ENCODE data around the gene MEGF11.

MEGF11 gene

DNA sequence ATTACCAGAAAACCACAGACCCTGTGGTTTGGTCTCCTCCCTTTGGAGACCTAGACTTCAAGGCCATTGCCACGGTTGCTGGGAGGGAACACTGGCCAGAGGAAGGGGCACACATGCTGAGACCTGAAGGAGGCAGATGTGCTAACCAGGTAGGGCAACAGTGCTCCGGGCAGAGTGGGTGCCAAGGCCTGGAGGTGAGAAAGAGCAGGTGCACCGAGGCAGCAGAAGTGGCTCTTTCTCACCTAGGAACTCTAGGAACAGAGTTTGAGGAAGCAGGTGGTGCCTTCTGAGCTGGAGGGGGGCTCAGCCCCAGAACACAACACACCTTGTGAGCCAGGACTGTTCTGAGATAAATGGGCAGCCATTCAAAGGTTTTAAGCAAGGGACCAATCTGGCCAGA lies 106.1 kb downstream of the MEGF11 start:
- DNase-seq (ENCODE audit: low read depth in 2 of 2, low spot score in 1 of 2), result no peak

DNA sequence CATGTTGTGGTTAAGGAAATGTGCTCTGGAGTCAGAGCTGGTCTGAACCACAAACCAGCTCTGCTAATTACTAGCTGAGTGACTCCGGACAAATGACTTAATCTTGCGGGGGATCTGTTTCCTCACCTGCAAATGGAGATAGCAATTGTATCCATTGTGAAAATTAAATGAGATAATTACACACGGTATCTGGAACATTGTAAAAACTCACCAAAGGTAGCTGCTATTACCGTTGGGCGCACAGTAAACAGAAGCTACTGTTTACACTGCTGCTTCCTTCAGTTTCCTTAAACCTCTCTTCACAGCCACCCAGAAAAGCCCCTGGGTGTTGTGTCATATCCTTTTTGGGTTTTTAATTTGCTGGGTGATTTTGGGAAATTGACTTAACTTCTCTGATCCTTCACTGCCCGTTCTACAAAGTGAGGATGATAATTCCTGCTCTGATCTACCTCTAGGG lies 107.8 kb downstream of the MEGF11 start:
- DNase-seq (ENCODE audit: low read depth in 2 of 2, low spot score in 1 of 2), result no peak

DNA sequence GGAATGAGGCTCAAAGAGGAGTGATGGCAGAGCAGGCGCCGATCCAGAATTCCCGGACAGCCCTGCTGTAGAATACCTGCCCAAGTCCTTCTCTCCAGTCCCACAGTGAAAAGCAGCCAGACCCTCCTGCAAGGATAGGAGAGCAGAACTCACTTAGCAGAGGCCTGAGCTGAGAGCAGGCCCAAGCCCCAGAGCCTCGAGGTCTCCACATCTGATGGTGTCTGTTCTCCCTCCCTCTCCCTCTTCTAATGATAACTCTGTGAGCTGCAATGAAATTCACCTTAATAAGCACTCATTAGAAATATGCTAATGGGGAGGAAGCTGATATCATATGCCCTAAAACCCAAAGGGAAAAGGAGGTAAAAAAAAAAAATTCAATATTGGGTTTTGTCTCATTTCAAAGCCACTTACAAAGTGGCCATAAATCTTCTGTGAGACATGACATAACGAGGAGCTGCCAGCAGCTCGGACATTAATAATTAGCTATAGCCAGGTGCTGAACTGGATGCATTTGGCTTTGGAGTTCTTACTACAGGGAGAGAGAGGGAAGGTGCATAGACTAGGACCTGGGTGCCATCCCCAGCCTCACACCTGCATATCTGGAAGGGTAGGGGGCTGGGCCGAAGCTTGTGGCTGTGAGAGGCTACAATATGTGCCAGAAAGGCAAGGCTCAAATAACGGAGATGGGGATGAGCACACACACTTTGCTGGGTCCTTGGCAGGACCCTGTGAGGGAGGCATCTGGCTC lies 108.4 kb downstream of the MEGF11 start:
- DNase-seq (ENCODE audit: low read depth in 2 of 2, low spot score in 1 of 2), result no peak

- DNase-seq (ENCODE audit: low read depth in 2 of 2, low spot score in 1 of 2), result no peak
Observed at GRCh38 chr15:66142285-66142684, 111.3 kb downstream of the MEGF11 start.

DNA sequence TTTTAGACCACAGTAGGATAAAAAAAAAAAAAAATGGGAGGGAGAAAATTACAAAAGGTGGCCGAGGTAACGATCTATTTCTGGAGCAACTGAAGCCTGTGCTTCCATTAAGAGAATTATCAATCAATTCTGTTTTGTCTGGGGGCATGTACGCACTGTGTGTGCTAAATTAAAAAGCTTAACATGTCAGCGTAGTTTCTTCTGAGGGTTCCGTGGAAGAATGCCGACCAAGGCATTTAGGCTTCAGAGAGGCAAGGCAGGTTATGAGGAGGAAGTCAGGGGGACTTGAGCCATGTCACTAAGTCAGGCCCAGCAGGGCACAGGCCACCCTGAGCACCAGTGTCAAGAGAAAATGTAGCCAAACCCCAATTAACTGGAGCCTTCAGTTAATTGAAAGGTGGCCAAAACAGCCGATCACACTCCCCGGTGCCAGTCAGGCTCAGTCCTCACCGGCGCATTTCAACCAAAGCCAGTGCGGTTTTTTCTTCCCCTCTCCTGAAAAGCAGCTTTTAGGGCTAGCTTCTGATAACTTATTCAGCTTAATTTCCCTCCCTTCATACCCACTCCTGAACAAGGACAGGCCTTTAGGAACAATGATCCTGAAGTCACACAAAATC lies 113.9 kb downstream of the MEGF11 start:
- no peak for DNase-seq (ENCODE audit: low read depth in 2 of 2, low spot score in 1 of 2)

DNA sequence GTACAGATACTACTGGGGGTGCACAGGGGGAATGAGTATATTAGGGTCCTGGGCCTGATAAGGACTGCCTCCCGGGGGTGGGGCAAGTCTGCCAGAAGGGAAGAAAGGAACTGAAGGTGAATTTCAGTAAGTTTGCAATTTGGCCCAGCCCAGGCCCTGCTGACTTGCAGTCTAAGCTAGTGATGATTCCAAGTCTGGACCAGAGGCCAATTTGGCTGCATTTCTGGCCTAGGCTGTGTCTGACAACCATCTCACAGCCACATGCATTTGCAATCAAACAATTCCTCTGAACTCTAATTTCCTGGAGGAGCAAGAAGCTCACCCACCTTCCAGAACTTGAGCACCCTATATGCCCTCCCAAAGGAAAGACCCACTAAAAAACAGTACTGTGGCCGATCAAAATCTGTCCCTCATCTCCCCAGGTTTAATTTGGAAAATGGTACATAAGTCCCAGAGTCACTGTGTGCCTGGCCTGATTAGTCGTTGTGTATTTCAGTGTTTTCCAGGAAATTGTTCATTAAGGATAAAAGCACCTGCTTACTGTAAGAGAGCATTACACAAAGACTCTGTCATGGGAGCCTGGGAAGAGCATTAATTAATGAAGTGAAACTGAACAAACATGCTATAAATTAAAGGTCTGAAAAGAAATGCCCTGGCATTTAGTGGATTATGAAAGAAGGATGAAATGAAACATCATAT lies 114.5 kb downstream of the MEGF11 start:
- DNase-seq (ENCODE audit: low read depth in 2 of 2, low spot score in 1 of 2), result no peak

DNA sequence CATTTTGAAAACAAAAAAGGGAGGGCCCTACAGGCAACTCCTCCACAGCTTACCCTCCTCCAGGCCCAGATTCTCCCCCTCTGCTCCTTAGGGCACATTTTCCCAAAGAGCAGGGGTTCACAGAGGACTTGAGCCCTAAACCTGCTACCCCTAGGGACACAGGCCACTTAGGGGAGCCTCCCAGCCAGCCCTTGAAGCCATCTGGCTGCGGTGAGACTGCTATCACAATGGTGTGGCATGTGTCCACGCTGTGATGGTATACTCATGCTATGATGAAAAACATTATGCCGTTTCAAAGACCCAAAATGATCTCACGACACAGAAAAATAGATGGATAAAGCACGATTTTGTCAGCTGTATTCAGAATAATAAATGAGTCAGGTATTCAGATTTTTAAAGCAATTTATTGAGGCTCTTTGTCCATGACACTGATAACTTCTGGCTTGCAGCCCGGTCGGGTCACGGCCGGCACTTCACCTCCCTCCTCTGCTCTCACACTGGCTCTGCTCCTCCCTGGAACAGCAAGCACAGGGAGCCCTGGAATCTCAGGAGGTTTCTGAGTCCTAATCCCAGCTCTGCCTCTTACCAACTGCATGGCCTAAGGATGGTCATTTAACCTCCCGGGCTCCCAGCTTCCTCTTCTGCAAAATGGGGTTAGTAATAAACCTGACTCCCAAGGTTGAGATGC lies 115.3 kb downstream of the MEGF11 start:
- DNase-seq (ENCODE audit: low read depth in 2 of 2, low spot score in 1 of 2), result no peak

DNA sequence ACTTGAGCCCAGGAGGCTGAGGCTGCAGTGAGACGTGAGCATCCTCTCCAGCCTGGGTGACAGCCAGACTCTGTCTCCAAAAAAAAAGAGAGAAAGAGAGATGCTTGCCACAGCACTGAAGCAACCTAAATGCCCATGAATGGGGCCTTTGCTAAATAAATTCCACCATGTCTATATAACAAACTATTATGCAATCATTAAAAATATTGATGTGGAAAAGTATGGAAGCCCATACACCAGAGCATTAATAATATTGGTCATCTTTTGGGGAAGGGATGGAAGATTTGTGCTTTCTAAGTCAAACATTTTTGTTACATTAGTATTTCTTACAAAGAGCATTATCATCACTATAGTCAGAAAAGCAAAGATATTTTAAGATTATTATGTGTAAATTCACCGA lies 116.6 kb downstream of the MEGF11 start:
- no peak for DNase-seq (ENCODE audit: low read depth in 2 of 2, low spot score in 1 of 2)

DNA sequence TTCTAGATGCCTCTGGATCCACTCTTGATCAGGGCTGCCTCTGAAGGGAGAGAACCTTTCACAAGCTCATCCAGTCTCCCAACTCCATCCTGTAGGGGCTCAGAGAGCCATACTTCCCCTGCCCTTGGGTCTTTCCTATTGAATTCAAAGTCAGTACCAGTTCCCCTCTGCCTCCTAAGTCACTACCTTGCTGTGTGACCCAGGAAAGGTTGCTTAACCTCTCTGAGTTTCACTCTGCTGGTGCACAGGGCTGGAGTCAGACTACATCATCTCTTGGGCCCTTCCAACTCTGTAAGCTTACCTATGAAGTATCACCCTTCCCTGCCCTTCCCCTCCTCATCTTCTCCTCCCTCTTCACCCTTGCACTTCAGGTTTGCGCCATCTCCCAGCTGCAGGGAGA lies 117.9 kb downstream of the MEGF11 start:
- DNase-seq (ENCODE audit: low read depth in 2 of 2, low spot score in 1 of 2), result no peak

DNA sequence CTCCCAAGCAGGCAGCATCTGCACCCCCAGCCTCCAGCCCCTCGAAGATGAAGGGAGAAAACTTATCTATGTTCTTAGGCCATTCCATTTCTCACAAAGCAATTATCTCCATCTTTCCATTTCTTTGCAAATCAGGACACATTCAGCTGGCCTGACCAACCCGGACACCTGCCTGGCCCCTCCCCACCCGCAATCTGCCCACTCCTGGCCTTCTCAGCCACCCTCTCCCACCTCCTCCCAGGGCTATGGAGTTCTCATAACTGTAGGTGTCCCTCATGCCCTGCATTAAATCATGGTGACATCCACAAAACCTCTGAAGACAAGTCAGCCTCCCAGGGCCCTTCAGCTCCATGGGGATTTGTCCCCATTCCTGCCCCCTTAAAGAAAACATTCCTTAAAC lies 119.3 kb downstream of the MEGF11 start:
- no peak for DNase-seq (ENCODE audit: low read depth in 2 of 2, low spot score in 1 of 2)

- no peak for DNase-seq (ENCODE audit: low read depth in 2 of 2, low spot score in 1 of 2)
Observed at GRCh38 chr15:66133247-66133885, 120.2 kb downstream of the MEGF11 start.

GRCh38 chr15:66132251-66132816 lies 121.2 kb downstream of the MEGF11 start:
- no peak for DNase-seq (ENCODE audit: low read depth in 2 of 2, low spot score in 1 of 2)

DNA sequence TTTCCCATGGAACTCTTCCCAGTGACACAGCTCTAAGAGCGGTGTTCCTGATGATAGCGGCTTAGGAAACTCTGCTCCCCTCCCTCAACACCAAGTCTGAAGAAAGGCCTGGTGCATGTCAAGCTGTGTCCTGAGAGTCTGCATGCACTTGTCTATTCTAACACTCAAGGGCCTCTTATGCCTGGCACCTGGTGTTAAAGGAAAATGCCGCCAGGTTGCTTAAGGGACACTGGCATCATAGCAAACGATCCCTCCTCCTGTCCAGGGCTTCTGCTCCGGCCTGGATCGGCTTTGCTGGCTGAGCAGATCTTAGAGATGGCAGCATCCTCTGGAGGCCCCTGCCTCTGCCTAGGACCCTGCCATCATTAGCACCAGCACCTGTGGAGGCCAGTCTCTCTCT lies 121.7 kb downstream of the MEGF11 start:
- DNase-seq (ENCODE audit: low read depth in 2 of 2, low spot score in 1 of 2), result no peak

- no peak for DNase-seq (ENCODE audit: low read depth in 2 of 2, low spot score in 1 of 2)
Observed at GRCh38 chr15:66131200-66131599, 122.3 kb downstream of the MEGF11 start.

- no peak for DNase-seq (ENCODE audit: low read depth in 2 of 2, low spot score in 1 of 2)
Observed at GRCh38 chr15:66130496-66131034, 123.0 kb downstream of the MEGF11 start.

GRCh38 chr15:66129586-66129985 lies 124.0 kb downstream of the MEGF11 start:
- no peak for DNase-seq (ENCODE audit: low read depth in 2 of 2, low spot score in 1 of 2)

GRCh38 chr15:66128116-66128680 lies 125.4 kb downstream of the MEGF11 start:
- DNase-seq (ENCODE audit: low read depth in 2 of 2, low spot score in 1 of 2), result no peak

- no peak for DNase-seq (ENCODE audit: low read depth in 2 of 2, low spot score in 1 of 2)
Observed at GRCh38 chr15:66126456-66126855, 127.1 kb downstream of the MEGF11 start.

- no peak for DNase-seq (ENCODE audit: low read depth in 2 of 2, low spot score in 1 of 2)
Observed at GRCh38 chr15:66126031-66126441, 127.5 kb downstream of the MEGF11 start.

DNA sequence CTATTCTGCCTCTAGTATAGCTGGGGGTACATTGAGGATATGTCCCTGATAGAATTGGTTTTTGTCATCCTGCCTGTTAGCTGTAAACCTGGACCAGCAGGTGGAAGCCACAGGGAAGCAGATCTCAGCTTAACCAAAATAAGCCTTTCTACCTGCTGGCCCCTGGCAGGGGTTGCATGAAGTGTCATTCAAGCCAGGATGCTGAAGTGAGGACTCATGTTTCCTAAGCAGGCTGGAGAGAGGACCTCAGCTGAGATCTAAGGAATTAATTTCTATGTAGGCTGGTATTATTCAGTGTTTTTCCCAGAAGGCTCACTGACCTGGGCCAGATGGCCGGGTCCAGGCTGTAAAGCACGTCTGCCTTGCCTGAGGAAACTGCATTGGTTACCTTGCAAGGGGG lies 128.9 kb downstream of the MEGF11 start:
- DNase-seq (ENCODE audit: low read depth in 2 of 2, low spot score in 1 of 2), result no peak
